ENCODE results near the gene VARS2.
A peak's percentile ranks its signal among the peaks of the same experiment; 100 is the strongest.
"Not testable (repeated sequence)": the region's sequence is repeated elsewhere in the genome, so short reads cannot be mapped to it uniquely, and the experiment has no call there.

The VARS2 gene

GRCh38 chr6:30902196-30902595 is 11.8 kb upstream of the VARS2 start:
- H2AFZ ChIP-seq (ENCODE audit: low read length, unreplicated experiment): not testable (repeated sequence)

GRCh38 chr6:30902709-30903108 is 11.3 kb upstream of the VARS2 start:
- no peak overlapping the region for H2AFZ ChIP-seq (ENCODE audit: low read length, unreplicated experiment)
- no peaks in the 10 kb centered on the region for H3K36me3 ChIP-seq (ENCODE audit: insufficient read depth, low read length)
- no peak overlapping the region for H3K4me3 ChIP-seq (ENCODE audit: low read depth, low read length)
- H3K27ac ChIP-seq (ENCODE audit: low read depth, low read length): no peak overlapping the region
- no peaks in the 10 kb centered on the region for H3K4me1 ChIP-seq (ENCODE audit: control insufficient read depth, insufficient read depth, low read length, unreplicated experiment)
- no peaks in the 10 kb centered on the region for H3K79me2 ChIP-seq (ENCODE audit: control insufficient read depth, insufficient read depth, low read length, unreplicated experiment)
- no peaks in the 10 kb centered on the region for H3K27me3 ChIP-seq (ENCODE audit: insufficient read depth, low read length)

More at GRCh38 chr6:30902196-30902595, 11.8 kb upstream of the VARS2 start:
- H3K4me1 ChIP-seq (ENCODE audit: control insufficient read depth, insufficient read depth, low read length, unreplicated experiment); H3K27me3 ChIP-seq (ENCODE audit: insufficient read depth, low read length); H3K27ac ChIP-seq (ENCODE audit: low read depth, low read length); H3K79me2 ChIP-seq (ENCODE audit: control insufficient read depth, insufficient read depth, low read length, unreplicated experiment); H3K4me3 ChIP-seq (ENCODE audit: low read depth, low read length); H3K36me3 ChIP-seq (ENCODE audit: insufficient read depth, low read length): not testable (repeated sequence)

GRCh38 chr6:30903236-30903635 is 10.8 kb upstream of the VARS2 start:
- Histone ChIP-seq H3K4me3 (ENCODE audit: low read depth, low read length) (no peak overlapping the region), H3K27me3 (ENCODE audit: insufficient read depth, low read length) (no peaks in the 10 kb centered on the region), H3K36me3 (ENCODE audit: insufficient read depth, low read length) (no peaks in the 10 kb centered on the region), H3K4me1 (ENCODE audit: control insufficient read depth, insufficient read depth, low read length, unreplicated experiment) (no peaks in the 10 kb centered on the region), H3K79me2 (ENCODE audit: control insufficient read depth, insufficient read depth, low read length, unreplicated experiment) (no peaks in the 10 kb centered on the region), H2AFZ (ENCODE audit: low read length, unreplicated experiment) (no peak overlapping the region), H3K27ac (ENCODE audit: low read depth, low read length) (no peak overlapping the region)

- H2AFZ ChIP-seq (ENCODE audit: low read length, unreplicated experiment); H3K36me3 ChIP-seq (ENCODE audit: insufficient read depth, low read length); H3K4me1 ChIP-seq (ENCODE audit: control insufficient read depth, insufficient read depth, low read length, unreplicated experiment); H3K27ac ChIP-seq (ENCODE audit: low read depth, low read length); H3K27me3 ChIP-seq (ENCODE audit: insufficient read depth, low read length): not testable (repeated sequence)
- peak overlapping the region; percentile 97 for H3K4me3 ChIP-seq (ENCODE audit: low read depth, low read length)
- peaks cover 13% of the 10 kb centered on the region for H3K79me2 ChIP-seq (ENCODE audit: control insufficient read depth, insufficient read depth, low read length, unreplicated experiment)
Measured at GRCh38 chr6:30907290-30907757, 6.7 kb upstream of the VARS2 start.

GRCh38 chr6:30907758-30908591 is 6.1 kb upstream of the VARS2 start, which contains the start of gene GTF2H4:
TSS of gene GTF2H4 (plus strand) at chr6:30908207.
- no peaks in the 10 kb centered on the region for H3K27me3 ChIP-seq (ENCODE audit: insufficient read depth, low read length)
- peak within 1 kb of the TSS; percentile 35 for H3K27ac ChIP-seq (ENCODE audit: low read depth, low read length)
- peak within 1 kb of the TSS; percentile 56 for H2AFZ ChIP-seq (ENCODE audit: low read length, unreplicated experiment)

GRCh38 chr6:30908700-30909099 is 5.3 kb upstream of the VARS2 start:
- Histone ChIP-seq H2AFZ (ENCODE audit: low read length, unreplicated experiment) (no peak overlapping the region), H3K27ac (ENCODE audit: low read depth, low read length) (no peak overlapping the region), H3K36me3 (ENCODE audit: insufficient read depth, low read length) (no peaks in the 10 kb centered on the region; the same call in 1 of the 2 replicates), H3K79me2 (ENCODE audit: control insufficient read depth, insufficient read depth, low read length, unreplicated experiment) (peaks cover 13% of the 10 kb centered on the region), H3K27me3 (ENCODE audit: insufficient read depth, low read length) (no peaks in the 10 kb centered on the region), H3K4me1 (ENCODE audit: control insufficient read depth, insufficient read depth, low read length, unreplicated experiment) (peaks cover 15% of the 10 kb centered on the region), H3K4me3 (ENCODE audit: low read depth, low read length) (peak overlapping the region; percentile 97)

More at GRCh38 chr6:30907758-30908591, 6.1 kb upstream of the VARS2 start, which contains the start of gene GTF2H4:
- Histone ChIP-seq H3K4me1 (ENCODE audit: control insufficient read depth, insufficient read depth, low read length, unreplicated experiment) (peaks cover 9% of the 10 kb centered on the region), H3K79me2 (ENCODE audit: control insufficient read depth, insufficient read depth, low read length, unreplicated experiment) (peaks cover 13% of the 10 kb centered on the region), H3K4me3 (ENCODE audit: low read depth, low read length) (peak within 1 kb of the TSS; percentile 97), H3K36me3 (ENCODE audit: insufficient read depth, low read length) (no peaks in the 10 kb centered on the region; the same call in 1 of the 2 replicates)

- peaks cover 13% of the 10 kb centered on the region for H3K79me2 ChIP-seq (ENCODE audit: control insufficient read depth, insufficient read depth, low read length, unreplicated experiment)
- H3K36me3 ChIP-seq (ENCODE audit: insufficient read depth, low read length); H3K27ac ChIP-seq (ENCODE audit: low read depth, low read length); H3K4me3 ChIP-seq (ENCODE audit: low read depth, low read length); H2AFZ ChIP-seq (ENCODE audit: low read length, unreplicated experiment); H3K27me3 ChIP-seq (ENCODE audit: insufficient read depth, low read length): not testable (repeated sequence)
- H3K4me1 ChIP-seq (ENCODE audit: control insufficient read depth, insufficient read depth, low read length, unreplicated experiment): peaks cover 26% of the 10 kb centered on the region
Measured at GRCh38 chr6:30910473-30910872, 3.6 kb upstream of the VARS2 start.

GRCh38 chr6:30912746-30913520 is 1.1 kb upstream of the VARS2 start:
- H3K4me3 ChIP-seq (ENCODE audit: low read depth, low read length): no peak overlapping the region
- H3K27ac ChIP-seq (ENCODE audit: low read depth, low read length): no peak overlapping the region
- H3K4me1 ChIP-seq (ENCODE audit: control insufficient read depth, insufficient read depth, low read length, unreplicated experiment): peaks cover 30% of the 10 kb centered on the region
- H3K27me3 ChIP-seq (ENCODE audit: insufficient read depth, low read length): no peaks in the 10 kb centered on the region
- no peaks in the 10 kb centered on the region; the same call in 1 of the 2 replicates for H3K36me3 ChIP-seq (ENCODE audit: insufficient read depth, low read length)
- no peak overlapping the region for H2AFZ ChIP-seq (ENCODE audit: low read length, unreplicated experiment)
- peaks cover 13% of the 10 kb centered on the region for H3K79me2 ChIP-seq (ENCODE audit: control insufficient read depth, insufficient read depth, low read length, unreplicated experiment)

- H3K4me1 ChIP-seq (ENCODE audit: control insufficient read depth, insufficient read depth, low read length, unreplicated experiment): peaks cover 29% of the 10 kb centered on the region
- H3K4me3 ChIP-seq (ENCODE audit: low read depth, low read length): peak overlapping the region; percentile 71
- no peaks in the 10 kb centered on the region for H3K27me3 ChIP-seq (ENCODE audit: insufficient read depth, low read length)
- H3K36me3 ChIP-seq (ENCODE audit: insufficient read depth, low read length): no peaks in the 10 kb centered on the region; the same call in 1 of the 2 replicates
- H3K27ac ChIP-seq (ENCODE audit: low read depth, low read length): no peak overlapping the region
- H3K79me2 ChIP-seq (ENCODE audit: control insufficient read depth, insufficient read depth, low read length, unreplicated experiment): peaks cover 10% of the 10 kb centered on the region
- peak overlapping the region; percentile 16 for H2AFZ ChIP-seq (ENCODE audit: low read length, unreplicated experiment)
Measured at GRCh38 chr6:30913721-30914075, 340 bp upstream of the VARS2 start.

- peak overlapping the region; percentile 95 for H2AFZ ChIP-seq (ENCODE audit: low read length, unreplicated experiment)
- peak overlapping the region; percentile 71 for H3K4me3 ChIP-seq (ENCODE audit: low read depth, low read length)
- no peaks in the 10 kb centered on the region; the same call in 1 of the 2 replicates for H3K36me3 ChIP-seq (ENCODE audit: insufficient read depth, low read length)
Measured at GRCh38 chr6:30914854-30915590, 984 bp downstream of the VARS2 start.

More at GRCh38 chr6:30914854-30915590, 984 bp downstream of the VARS2 start:
- Histone ChIP-seq H3K27ac (ENCODE audit: low read depth, low read length) (peak overlapping the region; percentile 52), H3K79me2 (ENCODE audit: control insufficient read depth, insufficient read depth, low read length, unreplicated experiment) (no peaks in the 10 kb centered on the region), H3K27me3 (ENCODE audit: insufficient read depth, low read length) (no peaks in the 10 kb centered on the region), H3K4me1 (ENCODE audit: control insufficient read depth, insufficient read depth, low read length, unreplicated experiment) (peaks cover 20% of the 10 kb centered on the region)

Data from ACC112 (cell line).